ENCODE data around the gene ADRM1.

Gene ADRM1

DNA sequence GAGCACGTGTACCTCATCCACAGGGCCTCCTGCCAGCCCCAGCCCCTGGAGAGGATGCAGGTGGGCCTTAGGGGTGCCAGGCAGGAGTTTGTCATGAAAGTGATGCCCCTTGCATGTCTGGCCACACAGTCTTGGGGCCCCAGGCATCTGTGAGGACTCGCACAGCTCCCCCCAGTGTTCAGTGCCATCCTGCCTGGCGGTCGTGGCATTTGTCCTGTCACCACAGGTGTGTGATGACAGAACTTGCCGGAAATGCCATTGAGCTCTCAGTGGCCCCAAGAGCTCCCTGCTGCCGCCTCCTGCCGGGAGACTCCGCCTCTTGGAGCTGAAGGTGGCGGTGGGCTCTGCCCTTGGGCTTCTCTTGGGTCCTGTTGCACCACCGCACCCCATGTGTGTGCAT lies 30.6 kb upstream of the ADRM1 start:
- no peak; the same call in 1 of the 2 replicates for TF ChIP-seq CTCF (IDR thresholded peaks at IDR 0.05)

GRCh38 chr20:62273416-62273815 lies 29.4 kb upstream of the ADRM1 start:
- no peak for TF ChIP-seq CTCF (IDR thresholded peaks at IDR 0.05)

- TF ChIP-seq CTCF (IDR thresholded peaks at IDR 0.05): no peak
Observed at GRCh38 chr20:62274332-62274950, 28.4 kb upstream of the ADRM1 start.

DNA sequence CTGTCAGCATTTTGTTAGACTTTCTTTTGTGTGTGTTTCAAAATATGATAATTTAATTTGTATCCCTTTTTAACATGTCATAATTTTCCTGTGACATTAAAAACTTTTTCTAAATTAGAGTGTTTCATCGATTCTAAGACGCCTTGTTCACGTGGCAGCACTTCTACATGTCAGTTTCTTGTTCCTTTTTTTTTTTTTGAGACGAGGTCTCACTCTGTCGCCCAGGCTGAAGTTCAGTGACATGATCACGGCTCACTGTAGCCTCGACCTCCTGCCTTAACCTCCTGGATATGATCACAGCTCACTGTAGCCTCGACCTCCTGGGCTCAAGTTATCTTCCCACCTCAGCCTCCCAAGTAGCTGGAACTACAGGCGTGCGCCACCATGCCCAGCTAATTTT lies 27.6 kb upstream of the ADRM1 start:
- no peak for TF ChIP-seq CTCF (IDR thresholded peaks at IDR 0.05)

DNA sequence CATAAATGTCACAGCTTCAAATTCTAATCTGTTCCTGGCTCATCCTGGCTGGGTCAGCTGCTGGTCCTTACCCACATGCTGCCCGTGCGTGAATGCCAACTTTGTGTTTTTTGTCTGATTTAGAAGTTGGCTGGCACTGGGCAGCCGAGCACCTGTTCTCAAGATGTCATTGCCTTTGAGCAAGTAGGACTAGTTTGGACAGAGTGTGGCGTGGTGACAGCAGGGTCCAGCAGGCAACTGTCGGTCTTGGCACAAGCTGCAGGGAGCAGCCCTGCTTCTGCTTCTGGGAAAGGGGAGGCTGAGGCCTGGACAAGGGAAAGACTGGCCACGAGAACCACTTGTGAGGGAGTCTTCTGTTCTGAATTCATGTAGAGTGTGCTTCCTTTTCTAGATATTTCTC lies 26.4 kb upstream of the ADRM1 start:
- TF ChIP-seq CTCF (IDR thresholded peaks at IDR 0.05): no peak

DNA sequence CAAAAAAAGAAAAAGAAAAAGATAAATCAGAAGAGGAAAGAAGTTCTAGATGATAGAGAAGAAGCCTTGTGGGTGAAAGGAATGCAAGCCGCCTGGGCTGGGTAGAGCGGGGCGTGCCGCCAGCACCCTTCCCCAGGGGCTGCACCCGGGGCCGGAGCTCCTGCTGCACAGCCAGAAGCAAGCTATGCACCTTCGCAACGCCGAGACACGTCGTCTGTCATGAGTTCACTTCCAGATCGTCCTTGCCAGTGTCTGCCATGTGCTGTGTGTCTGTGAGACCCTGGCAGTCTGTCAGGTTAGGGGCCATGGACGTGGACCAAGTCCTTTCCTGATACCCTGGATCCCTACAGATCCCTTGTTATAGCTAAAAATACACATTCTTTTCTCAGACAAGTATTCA lies 25.5 kb upstream of the ADRM1 start:
- TF ChIP-seq CTCF (IDR thresholded peaks at IDR 0.05): no peak

- TF ChIP-seq CTCF (IDR thresholded peaks at IDR 0.05): no peak
Observed at GRCh38 chr20:62280303-62280702, 22.5 kb upstream of the ADRM1 start.
